HG02642 (cell line): ENCODE results near the gene PLCL2.

Experiments
- ATAC-seq: cut with Tn5 transposase; IDR thresholded peaks from one replicate; pipeline ENCODE4 v1.9.1; 2021; ENCODE audit warnings: mild to moderate bottlenecking; ENCODE audit not compliant: unreplicated experiment, poor library complexity

Gene PLCL2

GRCh38 chr3:16998236-16998923, 113.6 kb downstream of the PLCL2 start:
- no peak for ATAC-seq

- ATAC-seq = no peak
These were observed 114.4 kb downstream of the PLCL2 start for GRCh38 chr3:16999161-16999560.

- no peak for ATAC-seq
These were observed 115.1 kb downstream of the PLCL2 start for GRCh38 chr3:16999871-17000270.

- ATAC-seq = no peak
These were observed 118.7 kb downstream of the PLCL2 start for GRCh38 chr3:17003457-17003856.

- ATAC-seq = no peak
These were observed 121.5 kb downstream of the PLCL2 start for GRCh38 chr3:17006132-17006852.

GRCh38 chr3:17007284-17007683, 122.5 kb downstream of the PLCL2 start:
- no peak for ATAC-seq

- ATAC-seq = no peak
These were observed 125.1 kb downstream of the PLCL2 start for GRCh38 chr3:17009826-17010225.

- ATAC-seq = no peak
These were observed 127.1 kb downstream of the PLCL2 start for GRCh38 chr3:17011728-17012338.

GRCh38 chr3:17013050-17013449, 128.3 kb downstream of the PLCL2 start:
- ATAC-seq = no peak

GRCh38 chr3:17013571-17013970, 128.8 kb downstream of the PLCL2 start:
- ATAC-seq = no peak

- no peak for ATAC-seq
These were observed 129.5 kb downstream of the PLCL2 start for GRCh38 chr3:17014284-17014683.

GRCh38 chr3:17014709-17015108, 130.0 kb downstream of the PLCL2 start:
- ATAC-seq = no peak

GRCh38 chr3:17021614-17022013, 136.9 kb downstream of the PLCL2 start:
- ATAC-seq = no peak

- ATAC-seq = peak; percentile 94
These were observed 138.4 kb downstream of the PLCL2 start for GRCh38 chr3:17023006-17023664.

- no peak for ATAC-seq
These were observed 140.9 kb downstream of the PLCL2 start for GRCh38 chr3:17025594-17026139.

- ATAC-seq = no peak
These were observed 142.6 kb downstream of the PLCL2 start for GRCh38 chr3:17027318-17027717.

- no peak for ATAC-seq
These were observed 143.6 kb downstream of the PLCL2 start for GRCh38 chr3:17028363-17028762.

- ATAC-seq = no peak
These were observed 145.7 kb downstream of the PLCL2 start for GRCh38 chr3:17030438-17030837.

GRCh38 chr3:17030956-17031652, 146.3 kb downstream of the PLCL2 start:
- ATAC-seq = no peak

GRCh38 chr3:17032407-17033034, 147.8 kb downstream of the PLCL2 start:
- ATAC-seq = no peak
